Astrocyte of the spinal cord (primary cell): ENCODE measurements around the gene IGSF11.

Experiments
- DNase-seq: peaks from one replicate; pipeline ENCODE4 v3.0.0; 2011; ENCODE audit warnings: low read depth, low spot score
- H3K4me3 ChIP-seq: 2 replicates; pipeline ENCODE4 v1.5.1; 2011; ENCODE audit warnings: low read depth, mild to moderate bottlenecking, low read length, moderate library complexity
- CTCF ChIP-seq: IDR thresholded peaks from 2 replicates; pipeline ENCODE4 v1.5.1; 2012; ENCODE audit warnings: low read depth, mild to moderate bottlenecking, low read length, inconsistent platforms
- in situ Hi-C: cut with HindIII; loops from 2 replicates; pipeline ENCODE4 v1.10.0; 2017; ENCODE audit warnings: low sequenced_read_pairs

IGSF11 gene

GRCh38 chr3:119062892-119063291 is 28.2 kb upstream of the IGSF11 start:
- TF ChIP-seq CTCF, result no peak
- in situ Hi-C loops, result no loop called here
- DNase-seq, result no peak
- H3K4me3 ChIP-seq, result no peak overlapping the region

- DNase-seq, result no peak
- in situ Hi-C loops, result no loop called here
- no peak for TF ChIP-seq CTCF
- no peak overlapping the region for H3K4me3 ChIP-seq
Measured at GRCh38 chr3:119044593-119044992, 9.9 kb upstream of the IGSF11 start.

- no peak overlapping the region for H3K4me3 ChIP-seq
- in situ Hi-C loops, result no loop called here
- no peak for TF ChIP-seq CTCF
- no peak for DNase-seq
Measured at GRCh38 chr3:119042162-119042561, 7.5 kb upstream of the IGSF11 start.

GRCh38 chr3:119035014-119035346 is 334 bp upstream of the IGSF11 start:
- in situ Hi-C loops, result no loop called here
- no peak overlapping the region for H3K4me3 ChIP-seq
- TF ChIP-seq CTCF, result no peak

GRCh38 chr3:119033393-119034255 is 1.0 kb downstream of the IGSF11 start:
- in situ Hi-C loops, result no loop called here
- DNase-seq, result no peak
- no peak for TF ChIP-seq CTCF
- no peak overlapping the region for H3K4me3 ChIP-seq

More at GRCh38 chr3:119035014-119035346, 334 bp upstream of the IGSF11 start:
- no peak for DNase-seq

- TF ChIP-seq CTCF, result no peak
- DNase-seq, result no peak
- H3K4me3 ChIP-seq, result no peak overlapping the region
- in situ Hi-C loops, result no loop called here
Measured at GRCh38 chr3:119025171-119025795, 9.4 kb downstream of the IGSF11 start.
